ENCODE results near the gene FAM174B.

- TF ChIP-seq ZNF622 (IDR thresholded peaks at IDR 0.05) (no peak), HDAC6 (IDR thresholded peaks at IDR 0.05; ENCODE audit: unreplicated experiment) (no peak), NR2C1 (IDR thresholded peaks at IDR 0.05) (no peak), POLR2AphosphoS5 (IDR thresholded peaks at IDR 0.05; ENCODE audit: low read length) (no peak), TCF7 (IDR thresholded peaks at IDR 0.05; ENCODE audit: borderline replicate concordance) (no peak), BACH1 (IDR thresholded peaks at IDR 0.05; ENCODE audit: borderline replicate concordance) (no peak)
Measured at GRCh38 chr15:92645731-92646130, 9.8 kb downstream of the FAM174B start.
